GM18873 (cell line): Measurements from ENCODE around the gene GPR87.

Experiments
- ATAC-seq: cut with Tn5 transposase; IDR thresholded peaks from one replicate; pipeline ENCODE4 v1.9.1; 2021; ENCODE audit warnings: mild to moderate bottlenecking, moderate library complexity, moderate number of reproducible peaks; ENCODE audit not compliant: unreplicated experiment, low FRiP score

Gene GPR87

DNA sequence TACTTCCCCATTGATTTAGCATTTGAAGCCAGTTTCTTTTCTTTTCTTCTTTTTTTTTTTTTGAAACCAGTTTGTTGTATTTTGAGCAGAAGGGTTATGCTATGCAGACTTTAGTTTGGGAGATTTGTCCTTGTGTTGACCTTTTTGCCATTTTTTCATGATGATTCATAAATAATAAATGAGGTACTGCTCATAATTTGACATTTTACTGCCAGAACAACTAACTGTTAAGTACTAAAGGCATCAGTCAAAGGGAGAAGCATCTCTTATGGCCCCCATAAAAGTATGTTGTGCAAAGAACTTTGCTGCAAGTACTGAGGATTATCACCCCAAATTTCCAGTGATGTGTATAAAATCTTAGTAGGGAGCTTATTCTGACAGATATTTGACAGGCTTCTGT is 1.7 kb upstream of the GPR87 start:
- ATAC-seq: no peak

DNA sequence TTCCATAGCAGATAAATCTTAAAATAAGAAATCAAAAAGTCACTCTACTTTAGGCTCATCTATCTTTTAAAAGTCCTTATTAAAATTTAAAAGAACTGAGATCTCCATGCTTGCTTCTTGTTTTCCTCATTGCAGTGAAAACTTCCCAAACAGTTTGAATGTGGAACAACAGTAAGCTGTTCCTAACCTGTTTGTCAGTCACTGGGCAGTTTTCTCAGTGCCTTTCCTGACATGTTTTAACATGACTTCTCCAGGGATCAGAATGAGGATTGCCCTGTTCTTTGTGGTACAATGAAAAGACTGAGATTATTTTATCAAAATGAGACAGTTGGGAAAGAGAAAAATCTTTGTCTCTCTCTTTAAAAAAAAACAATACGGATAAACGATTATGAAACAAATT is 774 bp downstream of the GPR87 start:
- ATAC-seq: no peak

DNA sequence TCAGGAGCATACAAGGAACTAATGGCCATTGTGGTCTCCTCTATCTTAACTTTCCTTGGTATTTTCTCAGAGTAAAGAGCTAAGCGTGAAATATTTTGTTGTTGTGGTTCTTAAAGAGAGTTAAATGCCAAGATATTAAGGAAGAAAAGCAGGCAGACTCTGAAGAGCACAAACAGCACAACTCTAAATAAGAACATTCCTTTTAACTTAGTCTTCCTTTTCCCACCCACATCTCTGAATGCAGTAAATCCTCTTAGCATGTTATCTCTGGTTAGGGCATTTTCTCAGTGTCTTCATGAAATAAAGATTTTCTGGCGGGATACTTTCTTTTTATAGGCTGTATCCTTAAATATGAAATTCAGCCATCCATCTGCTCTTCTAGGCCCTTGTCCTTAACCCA is 1.5 kb downstream of the GPR87 start:
- no peak for ATAC-seq

DNA sequence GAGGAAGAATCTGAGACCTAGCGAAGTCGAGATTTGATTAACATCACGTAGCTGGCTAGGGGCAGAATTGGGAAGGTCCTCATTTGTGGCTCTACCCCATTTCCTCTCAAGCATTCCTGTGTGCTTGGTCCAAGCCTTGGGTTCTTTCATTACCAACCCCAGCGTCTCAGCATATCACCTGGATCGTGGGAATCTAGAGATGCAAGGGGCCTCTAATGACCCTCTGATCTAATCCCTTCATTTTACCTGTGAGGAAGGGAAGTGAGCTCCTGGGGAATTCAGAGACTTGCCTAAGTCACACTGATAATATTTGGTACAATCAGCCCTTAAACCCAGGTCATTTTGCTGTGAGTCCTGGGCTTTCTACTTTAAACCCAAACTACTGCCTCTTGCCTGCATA is 2.0 kb downstream of the GPR87 start:
- no peak for ATAC-seq

DNA sequence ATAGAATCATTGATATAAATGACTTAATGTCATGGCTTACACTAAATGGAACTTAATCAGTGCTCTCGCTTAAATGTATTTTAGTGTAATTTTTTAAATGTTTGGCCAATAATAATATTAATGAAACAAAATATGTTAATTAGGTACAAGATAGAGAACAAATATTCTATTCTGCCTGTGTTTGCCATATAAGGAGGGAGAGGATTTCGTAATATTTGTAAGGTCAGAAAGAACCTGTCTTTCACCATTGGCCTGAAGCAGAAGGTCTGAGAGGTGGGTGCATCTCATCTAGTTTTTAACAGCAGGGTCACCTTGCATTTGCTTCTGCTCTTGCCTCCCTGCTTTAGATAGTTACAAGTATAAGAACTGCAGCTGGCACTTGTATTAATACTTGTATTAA is 2.5 kb downstream of the GPR87 start:
- no peak for ATAC-seq

DNA sequence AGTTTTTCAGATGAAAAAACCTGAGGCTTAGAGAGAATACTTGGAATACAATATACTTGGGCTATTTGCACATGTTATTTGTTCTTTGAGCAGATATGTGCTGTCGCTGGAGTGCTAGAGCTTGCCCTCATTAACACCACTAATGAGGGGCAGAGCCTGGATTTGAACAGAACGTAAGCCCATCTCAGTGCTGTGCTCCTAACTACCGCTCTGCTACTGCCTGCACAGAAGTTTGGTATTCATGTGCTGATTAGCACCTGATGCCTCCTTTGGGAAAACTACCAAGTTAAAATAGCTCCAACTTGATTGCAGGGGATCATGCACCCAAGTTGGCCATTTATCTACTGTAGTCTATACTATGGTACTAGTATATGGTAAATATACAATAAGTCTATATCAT is 3.6 kb downstream of the GPR87 start:
- ATAC-seq: no peak

DNA sequence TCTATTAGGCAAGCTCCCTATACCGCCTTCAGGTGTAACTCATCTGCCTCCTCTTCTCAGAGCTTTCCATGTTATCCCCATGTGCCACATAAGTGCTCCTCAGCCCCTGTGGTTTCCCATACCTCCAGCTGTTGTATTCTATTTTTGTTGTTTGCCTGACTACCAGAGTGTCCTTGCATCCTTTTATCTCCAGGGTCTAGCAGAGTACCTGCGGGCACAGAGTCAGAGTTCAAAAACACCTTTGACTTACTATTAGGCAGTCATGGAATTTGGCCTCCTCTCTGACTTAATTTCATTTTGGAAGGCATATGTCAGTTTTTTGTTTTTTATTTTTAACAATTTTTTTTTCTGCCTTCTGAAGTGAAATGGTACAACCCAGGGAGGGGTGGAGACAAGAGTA is 7.1 kb downstream of the GPR87 start:
- no peak for ATAC-seq

DNA sequence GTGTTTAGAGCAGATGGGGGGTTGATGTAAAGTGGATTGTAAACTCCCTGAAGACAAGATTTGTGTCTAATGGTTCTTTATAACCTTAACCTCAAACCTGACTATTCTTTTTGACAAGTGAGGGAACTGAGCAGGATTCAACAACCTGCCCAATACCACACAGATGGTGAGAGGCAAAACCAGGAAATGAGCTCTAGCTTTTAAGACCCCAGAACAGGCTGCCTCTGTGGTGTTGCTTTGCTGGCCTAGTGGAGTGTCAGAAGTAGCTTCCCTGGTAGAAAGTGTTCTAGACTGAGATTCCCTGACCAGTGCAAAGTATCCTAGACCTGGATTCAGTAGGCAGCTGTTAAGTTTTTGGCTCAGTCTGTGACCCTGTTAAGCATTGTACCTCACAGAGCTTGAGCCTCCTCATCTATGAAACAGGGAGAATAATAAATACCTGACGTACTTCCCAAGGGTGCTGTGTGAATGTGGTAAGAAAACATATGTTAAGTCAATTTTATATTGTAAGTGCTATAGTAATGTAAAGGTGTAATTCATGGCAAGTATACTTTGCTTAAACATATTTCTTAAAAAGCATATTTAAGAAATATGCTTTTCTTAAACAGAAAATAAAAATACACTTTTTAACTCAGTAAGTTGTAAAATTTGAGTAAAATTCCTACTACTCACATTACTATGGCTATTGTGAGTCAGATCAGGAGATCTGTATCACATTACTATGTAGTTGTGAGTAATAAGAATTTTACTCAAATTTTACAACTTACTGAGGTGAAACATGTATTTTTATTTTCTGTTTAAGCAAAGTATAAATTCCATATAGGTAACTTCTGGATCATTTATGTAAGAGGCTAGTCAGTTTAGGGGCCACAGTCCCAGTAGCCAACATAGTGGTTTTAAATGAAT is 8.8 kb downstream of the GPR87 start:
- ATAC-seq: no peak

DNA sequence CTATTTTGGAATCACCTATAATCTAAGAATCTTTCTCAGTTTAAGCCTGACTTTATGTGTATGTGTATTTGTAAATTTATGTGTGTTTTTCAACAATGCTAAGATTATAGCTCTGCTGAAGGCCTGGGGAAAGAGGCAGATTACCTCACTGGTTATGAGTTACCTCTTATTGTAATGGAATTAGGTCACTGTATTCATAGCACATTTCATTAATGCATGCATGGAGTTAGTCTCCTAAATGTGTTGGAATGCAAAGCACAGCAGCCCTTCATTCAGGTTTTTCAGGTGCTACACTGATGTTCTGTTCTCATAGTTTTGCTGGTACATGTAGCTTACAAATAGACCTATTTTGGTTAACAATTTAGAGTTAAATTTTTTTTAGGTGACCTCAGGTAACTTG is 9.5 kb downstream of the GPR87 start:
- no peak for ATAC-seq

DNA sequence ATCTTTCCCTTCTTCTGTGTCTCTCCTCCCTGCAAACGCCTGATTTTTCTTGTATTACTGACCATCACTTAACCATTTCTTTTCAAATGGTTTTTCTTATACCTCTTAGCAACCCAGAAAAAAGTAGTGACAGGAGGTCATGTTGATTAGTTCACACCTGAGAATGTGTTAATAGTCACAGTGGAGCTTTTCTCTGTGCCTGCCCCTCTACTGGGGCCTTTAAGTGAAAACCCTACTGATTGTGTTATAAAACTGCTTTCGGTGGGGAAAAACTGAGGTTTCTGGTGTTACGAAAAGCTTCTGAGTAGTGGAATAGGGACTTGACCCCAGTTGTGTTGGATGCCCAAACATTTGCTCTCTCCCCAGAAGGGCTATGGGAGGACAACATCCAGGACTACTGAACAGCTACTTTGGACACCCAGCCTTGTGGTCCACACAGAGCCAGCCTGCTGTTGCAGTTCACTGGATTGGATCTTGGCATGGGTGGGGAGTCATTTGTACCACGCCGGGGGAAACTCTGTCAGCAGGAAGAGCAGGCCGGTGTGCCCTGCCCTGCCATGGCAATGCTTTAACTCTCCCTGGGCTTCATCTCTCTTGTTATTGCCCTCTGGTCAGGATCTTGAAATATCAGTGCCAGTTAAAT is 10.3 kb downstream of the GPR87 start:
- no peak for ATAC-seq

DNA sequence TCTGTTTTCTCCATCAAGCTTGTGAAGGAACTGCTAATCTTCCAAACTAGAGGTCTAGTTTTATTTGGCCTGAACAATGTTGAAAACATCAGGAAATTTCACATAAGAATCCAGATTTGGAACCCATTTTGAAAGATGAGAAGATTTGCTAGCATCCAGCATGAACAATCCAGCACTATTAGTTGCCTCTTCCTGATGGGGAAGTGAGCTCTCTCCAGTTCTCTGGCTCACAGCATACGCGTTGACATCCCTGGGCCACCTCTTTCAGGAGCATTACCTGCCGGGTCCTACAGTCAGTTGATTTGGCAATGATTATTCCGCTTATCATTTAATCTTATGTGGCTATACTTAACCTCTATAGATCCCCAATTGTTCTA is 10.9 kb downstream of the GPR87 start:
- no peak for ATAC-seq

DNA sequence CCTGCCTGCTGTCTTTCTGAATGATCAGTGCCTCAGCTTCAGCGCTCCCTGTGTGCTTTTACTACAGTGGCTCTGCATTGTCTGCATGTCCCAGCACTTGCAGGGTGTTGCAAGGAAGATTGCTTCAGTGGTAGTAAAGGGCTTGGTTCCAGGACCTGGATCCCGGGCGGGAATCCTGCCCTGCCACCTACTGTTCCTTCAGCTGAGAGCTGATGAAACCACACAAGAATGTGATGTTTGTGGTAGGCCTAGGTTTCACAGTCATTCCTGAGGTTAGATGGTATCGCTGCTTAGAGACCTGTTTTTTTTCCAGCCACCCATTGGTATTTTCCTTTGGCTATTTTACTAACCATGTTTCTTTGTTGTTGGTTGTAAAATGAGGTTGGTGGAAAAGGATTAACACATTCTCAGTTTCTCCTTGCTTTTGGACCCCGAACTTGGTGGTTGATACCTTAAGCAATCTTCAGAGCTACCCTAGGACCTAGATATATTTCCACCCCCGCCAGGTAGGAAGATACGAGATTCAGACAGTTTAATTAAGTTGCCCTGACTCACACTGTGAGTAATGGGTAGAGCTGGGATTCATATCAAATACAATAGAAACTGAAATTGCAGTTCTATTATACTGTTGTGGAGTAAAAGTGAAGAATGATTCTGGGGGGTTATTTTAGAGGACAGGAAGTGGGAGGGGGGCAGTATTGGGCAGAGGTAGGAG is 11.4 kb downstream of the GPR87 start:
- ATAC-seq: no peak

DNA sequence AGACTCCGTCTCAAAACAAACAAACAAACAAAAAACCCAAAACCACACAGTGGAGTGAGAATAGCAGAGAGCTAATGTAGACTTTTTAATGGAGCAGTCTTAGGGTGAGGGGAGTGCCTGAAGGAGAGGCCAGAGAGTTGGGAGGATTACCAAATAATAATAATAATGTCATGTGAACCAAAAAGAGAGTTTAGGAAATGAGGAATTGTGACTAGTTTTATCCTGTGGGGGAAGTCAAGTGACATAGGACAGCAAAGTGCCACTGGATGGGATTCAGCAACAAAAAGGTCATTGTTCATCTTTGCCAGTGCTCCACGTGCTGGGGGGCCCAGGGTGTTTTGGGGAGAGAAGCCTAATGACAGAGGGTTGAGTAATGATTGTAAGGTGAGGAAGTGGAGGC is 12.9 kb downstream of the GPR87 start:
- no peak for ATAC-seq

DNA sequence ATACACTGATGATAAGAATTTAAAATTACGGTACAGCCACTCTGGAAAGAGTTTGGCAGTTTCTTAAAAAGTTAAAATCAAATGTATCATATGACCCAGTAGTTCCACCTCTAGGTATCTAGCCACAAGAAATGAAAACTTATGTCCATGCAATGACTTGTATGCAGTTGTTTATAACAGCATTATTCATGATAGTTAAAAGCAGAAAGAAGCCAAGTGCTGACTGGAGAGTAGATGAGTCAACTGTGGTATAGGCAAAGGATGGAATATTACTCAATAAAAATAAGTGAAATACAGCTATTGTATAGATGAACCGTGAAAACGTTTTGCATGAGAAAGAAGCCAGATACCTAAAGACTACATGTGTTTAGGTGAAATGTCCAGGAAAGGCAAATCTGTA is 14.8 kb downstream of the GPR87 start:
- no peak for ATAC-seq

DNA sequence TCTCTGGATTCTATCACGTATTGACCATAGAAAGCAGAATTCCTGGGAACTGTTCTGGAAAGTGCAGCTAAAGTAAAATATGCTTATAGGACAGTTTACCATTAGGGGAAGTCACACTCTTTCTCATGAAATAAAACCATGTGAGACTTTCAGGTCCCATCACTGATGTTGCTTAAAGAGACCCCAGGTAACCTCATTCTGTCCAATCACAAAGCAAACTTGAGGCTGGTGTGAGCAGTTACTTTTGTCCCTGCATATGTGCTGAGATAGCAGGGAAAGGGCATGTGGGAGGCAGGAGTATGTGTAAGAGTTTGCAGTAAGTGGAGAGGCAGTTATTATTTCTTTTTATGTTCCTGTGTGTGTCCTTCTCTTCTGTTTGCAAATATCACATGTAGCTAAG is 16.1 kb downstream of the GPR87 start:
- ATAC-seq: no peak

DNA sequence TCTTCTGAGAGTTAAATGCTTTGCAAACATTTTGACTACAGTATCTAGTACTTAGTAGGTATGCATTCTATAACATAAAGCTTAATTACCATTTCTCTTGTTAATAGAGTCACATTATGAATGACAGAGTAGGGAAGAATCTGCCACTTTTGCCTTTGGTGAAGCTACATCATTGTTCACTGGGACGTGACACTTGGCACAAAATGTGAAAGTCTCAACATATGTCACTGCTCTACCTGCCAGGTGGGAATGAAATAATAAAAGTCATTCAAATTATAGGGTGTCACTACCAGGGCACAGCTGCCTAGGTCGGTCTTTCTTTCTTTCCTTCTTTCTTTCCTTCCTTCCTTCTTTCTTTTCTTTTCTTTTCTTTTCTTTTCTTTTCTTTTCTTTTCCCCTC is 17.6 kb downstream of the GPR87 start:
- no peak for ATAC-seq

DNA sequence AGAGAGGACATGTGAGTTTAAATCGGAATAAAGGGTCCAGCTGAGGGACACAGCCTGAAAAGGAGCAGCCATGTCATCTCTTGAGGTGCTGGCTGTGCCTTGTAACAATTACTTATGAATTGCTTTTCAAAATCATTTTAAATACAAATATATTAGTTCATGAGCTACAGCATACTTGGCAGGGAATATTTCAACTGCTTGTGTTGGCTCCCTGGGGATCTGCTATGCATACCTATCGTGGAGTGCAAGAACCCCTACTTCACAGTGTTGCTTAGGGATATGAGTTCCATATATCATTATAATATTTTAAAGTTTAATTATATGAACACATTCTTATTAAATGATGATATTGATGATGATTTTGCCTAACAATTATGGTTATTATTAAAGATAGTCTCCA is 19.2 kb downstream of the GPR87 start:
- ATAC-seq: no peak

DNA sequence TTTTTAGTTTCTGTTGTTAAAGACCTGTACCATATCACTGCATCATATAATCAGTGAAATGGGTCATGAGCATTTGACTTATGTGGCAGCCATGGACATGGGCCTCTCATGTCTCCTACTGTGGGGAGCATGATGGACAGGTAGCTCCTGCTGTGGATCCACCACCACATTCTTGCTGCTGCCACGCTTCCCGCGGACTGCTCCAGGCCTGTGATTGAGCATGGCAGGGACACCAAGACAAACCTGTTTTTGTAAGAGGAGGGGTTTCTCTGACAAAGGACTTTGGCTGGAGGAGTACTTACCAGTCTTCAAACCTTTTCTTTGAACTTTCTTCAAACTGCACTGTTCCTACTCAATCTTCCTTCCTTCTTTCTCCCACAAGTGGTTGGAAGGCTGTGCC is 20.4 kb downstream of the GPR87 start:
- ATAC-seq: no peak

DNA sequence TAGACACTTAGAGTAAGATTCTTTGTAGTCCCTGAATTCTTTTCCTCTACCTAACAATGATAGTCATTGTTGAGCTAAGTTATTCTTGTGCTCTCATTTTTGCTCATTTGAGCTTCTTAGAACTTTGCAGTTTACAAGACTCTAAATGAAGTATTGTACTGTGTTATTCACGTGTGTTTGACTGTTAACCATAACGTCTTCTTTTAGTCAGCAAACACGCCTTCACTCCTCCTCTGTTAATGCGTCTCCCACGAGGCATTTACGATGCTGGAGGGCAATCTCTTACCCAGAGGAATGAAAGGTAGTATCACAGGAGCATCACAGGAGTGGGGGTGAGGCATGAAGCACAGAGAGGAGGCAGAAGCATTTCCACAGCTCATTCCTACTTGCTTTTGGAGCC is 23.5 kb downstream of the GPR87 start:
- ATAC-seq: no peak

DNA sequence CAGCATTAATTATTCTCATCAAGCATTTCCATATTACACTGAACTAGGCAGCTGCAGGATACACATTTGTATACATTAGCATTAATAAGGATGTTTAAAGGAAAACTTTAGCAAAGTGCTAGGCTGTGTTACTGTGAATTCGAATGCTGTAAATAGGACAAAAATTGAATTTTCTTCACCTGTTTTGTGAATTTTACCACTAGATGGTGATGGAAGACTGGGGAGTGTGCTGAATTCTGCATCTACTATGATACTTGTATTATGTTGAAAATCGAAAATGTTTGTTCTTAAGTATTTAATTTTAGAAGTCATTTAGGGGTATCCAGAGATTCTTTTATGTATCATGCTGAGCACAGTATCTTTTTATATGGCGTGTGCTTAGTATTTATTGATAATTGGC is 25.9 kb downstream of the GPR87 start:
- no peak for ATAC-seq

DNA sequence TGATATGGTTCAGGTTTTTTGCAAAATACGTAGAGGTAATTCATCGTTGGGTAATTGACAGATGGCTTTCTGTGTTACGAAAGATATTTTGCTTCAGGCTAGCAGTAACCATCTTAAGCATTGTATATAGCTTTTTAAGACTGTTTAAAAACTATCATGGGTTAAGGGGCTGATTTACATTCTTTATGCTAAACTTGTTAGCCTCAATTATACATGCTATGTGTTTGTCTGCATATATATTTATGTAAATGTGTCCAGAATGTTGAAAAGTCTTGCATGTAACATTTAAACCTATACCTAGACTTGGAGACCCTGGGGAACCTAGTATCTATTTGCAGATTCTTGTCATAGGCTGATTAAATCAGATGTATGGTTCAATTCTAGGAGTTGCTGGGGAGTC is 27.2 kb downstream of the GPR87 start:
- ATAC-seq: no peak

DNA sequence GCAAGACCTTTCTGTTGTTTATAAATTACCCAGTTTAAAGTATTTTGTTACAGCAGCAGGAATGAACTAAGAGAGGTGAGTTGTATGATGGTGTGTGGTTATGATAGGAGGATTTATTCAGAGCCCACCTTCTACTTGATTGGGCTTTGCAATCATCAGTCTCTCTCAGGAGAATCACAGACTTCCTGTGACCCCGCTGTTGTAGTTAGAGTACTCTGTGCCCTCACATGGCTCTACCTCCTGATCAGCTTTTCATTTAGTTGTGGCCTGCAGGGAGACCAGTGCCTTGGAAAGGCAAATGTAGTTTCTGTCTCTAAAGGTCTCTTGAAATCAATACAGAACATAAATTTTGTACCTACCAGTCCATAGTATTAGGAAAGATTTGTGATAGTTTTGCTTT is 30.7 kb downstream of the GPR87 start:
- no peak for ATAC-seq
